ENCODE results near the gene ABI1.

The ABI1 gene

GRCh38 chr10:26840938-26841732 lies 19.6 kb downstream of the ABI1 start:
- ChIA-PET CTCF (no interaction called here), POLR2A (no interaction called here)
- Histone ChIP-seq H3K4me3 (ENCODE audit: low read depth, low read length) (no peak overlapping the region), H3K9me3 (ENCODE audit: control insufficient read depth, insufficient read depth, low read depth, low read length) (no peaks in the 10 kb centered on the region), H3K27ac (ENCODE audit: extremely low read depth, low read depth, low read length) (no peak overlapping the region), H3K4me1 (ENCODE audit: control insufficient read depth, insufficient read depth, low read length) (peaks cover 10% of the 10 kb centered on the region), H3K36me3 (ENCODE audit: control insufficient read depth in 2 of 2, insufficient read depth in 1 of 2, low read length in 2 of 2) (no peaks in the 10 kb centered on the region; a peak in 1 of 3 replicates)
- TF ChIP-seq EGR2 (tag by site-specific recombination; IDR thresholded peaks at IDR 0.05; ENCODE audit: low read depth) = peak; percentile 75; the same call in 1 of the 2 replicates
- no peak for TF ChIP-seq ZFP41 (tag by site-specific recombination; IDR thresholded peaks at IDR 0.05; ENCODE audit: borderline replicate concordance)
- TF ChIP-seq BCL11B (tag by site-specific recombination; IDR thresholded peaks at IDR 0.05; ENCODE audit: low read depth) = no peak
- no peak for TF ChIP-seq ZNF404 (tag by site-specific recombination; IDR thresholded peaks at IDR 0.05)
- TF ChIP-seq KLF7 (tag by site-specific recombination; IDR thresholded peaks at IDR 0.05; ENCODE audit: borderline replicate concordance) = no peak
- TF ChIP-seq ZNF433 (tag by site-specific recombination; IDR thresholded peaks at IDR 0.05; ENCODE audit: low read depth) = no peak
- TF ChIP-seq ZBTB44 (tag by site-specific recombination; IDR thresholded peaks at IDR 0.05) = no peak
- peak; percentile 59 for TF ChIP-seq ZFHX2 (tag by site-specific recombination; conservative IDR thresholded peaks at IDR 0.05)
- TF ChIP-seq ZNF114 (tag by site-specific recombination; IDR thresholded peaks at IDR 0.05) = no peak
- TF ChIP-seq MEIS1 (CRISPR knock-in tag; IDR thresholded peaks at IDR 0.05; ENCODE audit: borderline replicate concordance) = no peak

GRCh38 chr10:26839966-26840627 lies 20.7 kb downstream of the ABI1 start:
- H3K36me3 ChIP-seq (ENCODE audit: control insufficient read depth in 2 of 2, insufficient read depth in 1 of 2, low read length in 2 of 2) = no peaks in the 10 kb centered on the region; a peak in 1 of 3 replicates
- H3K9me3 ChIP-seq (ENCODE audit: control insufficient read depth, insufficient read depth, low read depth, low read length) = no peaks in the 10 kb centered on the region
- no peak overlapping the region for H3K27ac ChIP-seq (ENCODE audit: extremely low read depth, low read depth, low read length)
- CTCF ChIA-PET = no interaction called here
- no peak overlapping the region for H3K4me3 ChIP-seq (ENCODE audit: low read depth, low read length)
- H3K4me1 ChIP-seq (ENCODE audit: control insufficient read depth, insufficient read depth, low read length) = peaks cover 10% of the 10 kb centered on the region
- POLR2A ChIA-PET = no interaction called here
- peak; percentile 28; the same call in 1 of the 2 replicates for TF ChIP-seq OSR2 (tag by site-specific recombination; IDR thresholded peaks at IDR 0.05)
- no peak for TF ChIP-seq ZNF510 (tag by site-specific recombination; IDR thresholded peaks at IDR 0.05; ENCODE audit: insufficient replicate concordance)
- no peak for TF ChIP-seq ZNF449 (tag by site-specific recombination; IDR thresholded peaks at IDR 0.05)
- peak; percentile 89 for TF ChIP-seq ZNF10 (tag by site-specific recombination; IDR thresholded peaks at IDR 0.05)
- no peak for TF ChIP-seq SP3 (tag by site-specific recombination; IDR thresholded peaks at IDR 0.05)
- TF ChIP-seq SCRT1 (tag by site-specific recombination; IDR thresholded peaks at IDR 0.05; ENCODE audit: borderline replicate concordance) = peak; percentile 53; the same call in 1 of the 2 replicates
- no peak for TF ChIP-seq ZNF654 (tag by site-specific recombination; IDR thresholded peaks at IDR 0.05; ENCODE audit: low read depth)
- no peak for TF ChIP-seq ZNF830 (tag by site-specific recombination; IDR thresholded peaks at IDR 0.05; ENCODE audit: low read depth)
- TF ChIP-seq WT1 (tag by site-specific recombination; IDR thresholded peaks at IDR 0.05) = no peak
- TF ChIP-seq KLF10 (tag by site-specific recombination; IDR thresholded peaks at IDR 0.05) = no peak
- peak; percentile 39; the same call in 1 of the 2 replicates for TF ChIP-seq GLIS1 (tag by site-specific recombination; IDR thresholded peaks at IDR 0.05)
- no peak for TF ChIP-seq ZNF366 (tag by site-specific recombination; conservative IDR thresholded peaks at IDR 0.05)
- no peak for TF ChIP-seq ZNF37A (tag by site-specific recombination; IDR thresholded peaks at IDR 0.05)
- peak; percentile 48; the same call in 1 of the 2 replicates for TF ChIP-seq SCRT2 (tag by site-specific recombination; IDR thresholded peaks at IDR 0.05)
- no peak for TF ChIP-seq KLF1 (tag by site-specific recombination; IDR thresholded peaks at IDR 0.05)
- no peak for TF ChIP-seq ZNF184 (tag by site-specific recombination; IDR thresholded peaks at IDR 0.05)
- TF ChIP-seq ZFP3 (tag by site-specific recombination; IDR thresholded peaks at IDR 0.05; ENCODE audit: low read depth) = no peak
- no peak for TF ChIP-seq FEZF1 (tag by site-specific recombination; IDR thresholded peaks at IDR 0.05)
- no peak for TF ChIP-seq ZBTB44 (tag by site-specific recombination; IDR thresholded peaks at IDR 0.05)
- TF ChIP-seq ZNF202 (tag by site-specific recombination; IDR thresholded peaks at IDR 0.05; ENCODE audit: borderline replicate concordance) = no peak
- TF ChIP-seq ZNF112 (tag by site-specific recombination; IDR thresholded peaks at IDR 0.05) = no peak
- TF ChIP-seq ZXDB (tag by site-specific recombination; IDR thresholded peaks at IDR 0.05) = no peak

All from HEK293 (cell line).